Fibroblast of skin of left biceps (primary cell): ENCODE measurements around the gene CDK15.
A peak's percentile ranks its signal among the peaks of the same experiment; 100 is the strongest.
"Not testable (repeated sequence)": the region's sequence is repeated elsewhere in the genome, so short reads cannot be mapped to it uniquely, and the experiment has no call there.

Experiments used
- DNase-seq, 2 experiments: peaks; one replicate each; pipeline ENCODE4 v3.0.0-alpha.2; 2013; ENCODE audit warnings: low read depth in 2 of 2

CDK15 gene

GRCh38 chr2:201790291-201790690, 16.0 kb upstream of the CDK15 start:
- no peak for DNase-seq

- DNase-seq: no peak
Observed at GRCh38 chr2:201790989-201791388, 15.3 kb upstream of the CDK15 start.

GRCh38 chr2:201793631-201794030, 12.7 kb upstream of the CDK15 start:
- no peak for DNase-seq

DNA sequence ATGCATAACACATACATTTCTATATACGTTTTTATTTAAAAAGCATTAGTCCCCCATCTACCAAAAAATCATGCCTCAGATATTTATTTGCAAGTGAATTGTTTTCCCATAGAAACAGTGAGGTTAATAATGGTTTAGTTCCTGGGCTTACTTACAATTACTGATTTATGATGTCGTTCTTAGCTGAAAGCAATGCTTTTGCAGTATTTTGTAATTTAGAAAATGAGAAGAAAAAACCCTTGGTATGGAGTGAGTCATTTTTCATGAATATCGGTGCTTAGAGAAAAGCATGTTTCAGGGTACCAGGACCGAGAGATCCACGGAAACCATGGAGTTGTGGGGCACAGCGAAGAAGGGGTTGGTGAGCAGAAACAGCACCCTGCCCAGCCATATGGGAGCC, 12.0 kb upstream of the CDK15 start:
- DNase-seq: no peak

DNA sequence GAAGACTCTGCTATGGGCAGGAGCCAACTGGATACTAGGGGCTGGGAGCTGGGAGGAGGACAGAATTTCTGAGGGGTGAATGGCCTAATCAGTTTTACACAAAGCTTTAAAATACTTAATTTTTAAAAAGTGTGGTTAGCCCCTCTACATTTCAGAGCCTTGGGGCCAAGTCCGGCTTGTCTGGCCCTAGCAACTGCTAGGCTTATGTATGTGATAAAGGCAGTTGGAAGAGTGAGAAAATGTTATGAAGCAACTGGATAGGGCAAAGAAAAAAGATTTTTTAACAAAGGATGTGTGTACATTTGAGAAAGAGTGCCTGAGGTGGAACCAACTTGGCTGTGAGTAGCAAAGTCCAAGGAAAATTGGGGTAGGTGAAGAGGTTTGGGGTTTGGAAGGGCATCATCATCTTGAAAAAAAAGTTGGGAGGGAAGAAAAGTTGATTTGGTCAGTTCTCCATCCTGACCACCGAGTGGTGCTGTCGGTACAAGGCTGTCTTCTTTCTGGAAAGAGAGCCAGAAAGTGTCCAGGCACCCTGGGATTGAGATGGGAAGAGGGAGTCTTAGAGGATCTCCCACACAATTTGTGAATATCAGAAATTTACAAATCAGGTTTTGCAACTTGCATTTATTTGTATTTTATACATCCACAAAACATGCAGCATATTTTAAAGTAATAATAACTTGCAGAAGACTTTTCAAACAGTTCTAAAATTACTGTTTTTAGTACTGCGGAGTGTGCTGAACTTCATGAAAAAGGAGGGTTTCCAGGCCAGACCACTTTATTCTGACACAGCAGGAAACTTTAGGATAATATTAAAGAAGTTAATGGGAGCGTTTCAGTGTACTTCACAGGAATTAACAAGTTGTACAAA, 10.5 kb upstream of the CDK15 start:
- no peak for DNase-seq

- no peak for DNase-seq
Observed at GRCh38 chr2:201796478-201796865, 9.9 kb upstream of the CDK15 start.

- DNase-seq: no peak
Observed at GRCh38 chr2:201797175-201797840, 9.0 kb upstream of the CDK15 start.

- peak; percentile 83 to 87 for DNase-seq
Observed at GRCh38 chr2:201798252-201798913, 8.0 kb upstream of the CDK15 start.

DNA sequence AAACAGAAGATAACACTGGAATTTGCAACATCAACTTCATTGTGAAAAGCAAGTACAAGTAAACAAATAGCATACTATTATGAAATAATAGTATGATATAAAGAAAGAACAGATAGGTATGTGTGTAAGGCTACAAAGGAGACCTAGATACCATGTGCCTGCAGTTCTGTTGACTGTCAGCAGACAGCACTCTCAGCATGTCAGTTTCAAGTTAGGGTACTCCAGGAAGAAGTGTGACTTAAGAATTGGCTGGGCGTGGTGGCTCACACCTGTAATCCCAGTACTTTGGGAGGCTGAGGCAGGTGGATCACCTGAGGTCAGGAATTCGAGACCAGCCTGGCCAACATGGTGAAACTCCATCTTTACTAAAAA, 7.4 kb upstream of the CDK15 start:
- not testable (repeated sequence) for DNase-seq

DNA sequence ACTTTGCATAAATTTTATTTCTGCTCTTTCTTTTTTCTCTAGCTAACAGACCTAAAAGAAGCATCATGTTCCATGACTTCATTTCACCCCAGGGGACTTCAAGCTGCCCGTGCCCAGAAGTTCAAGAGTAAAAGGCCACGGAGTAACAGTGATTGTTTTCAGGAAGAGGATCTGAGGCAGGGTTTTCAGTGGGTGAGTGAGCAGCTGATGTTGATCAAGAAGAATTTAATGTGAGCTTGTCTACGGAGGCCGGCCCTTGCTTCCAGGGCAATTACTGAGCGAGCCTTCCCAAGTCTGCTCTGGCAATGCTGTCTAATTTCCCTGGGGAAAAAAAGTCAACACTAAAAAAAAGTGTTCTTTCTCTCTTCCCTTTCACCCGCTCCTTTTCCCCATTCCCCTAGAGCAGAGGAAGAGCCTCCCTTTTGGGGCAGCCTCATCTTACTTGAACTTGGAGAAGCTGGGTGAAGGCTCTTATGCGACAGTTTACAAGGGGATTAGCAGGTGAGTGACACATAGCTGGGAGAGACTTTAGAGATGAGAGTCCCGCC, 1.2 kb downstream of the CDK15 start:
- DNase-seq: no peak

DNA sequence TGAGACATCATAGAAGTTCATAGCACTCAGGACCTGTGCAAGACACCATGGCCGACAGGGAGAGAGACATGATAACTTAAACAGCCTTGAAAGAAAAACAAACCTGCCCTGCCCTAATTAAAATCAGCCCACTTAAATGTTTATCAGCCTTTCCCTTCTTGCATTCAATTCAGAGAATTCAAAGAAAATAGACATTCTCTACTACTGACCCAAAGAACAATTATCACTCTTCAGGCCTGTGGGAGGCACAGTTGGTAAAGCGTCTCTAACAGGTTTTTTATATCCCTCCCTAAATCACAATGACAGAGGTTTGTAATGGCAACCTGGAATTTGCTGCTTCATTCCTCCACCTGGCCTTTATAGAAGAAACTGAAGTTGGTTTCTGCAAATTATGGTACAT, 1.7 kb downstream of the CDK15 start:
- no peak for DNase-seq

GRCh38 chr2:201809633-201810032, 3.3 kb downstream of the CDK15 start:
- no peak for DNase-seq

DNA sequence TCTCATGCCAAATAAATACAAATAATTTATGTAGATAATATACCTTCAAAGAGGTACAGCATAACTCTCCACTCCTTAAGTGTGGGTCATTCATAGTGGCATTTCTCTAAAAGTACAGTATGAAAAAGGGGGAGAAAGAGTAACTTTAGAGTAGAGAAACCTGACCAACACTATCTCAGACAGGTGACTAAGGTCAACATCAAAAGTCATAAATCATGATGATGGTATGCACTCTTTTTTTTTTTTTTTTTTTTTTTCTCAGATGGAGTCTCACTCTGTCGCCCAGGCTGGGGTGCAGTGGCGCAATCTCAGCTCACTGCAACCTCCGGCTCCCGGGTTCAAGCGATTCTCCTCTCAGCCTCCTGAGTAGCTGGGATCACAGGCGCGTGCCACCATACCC, 4.3 kb downstream of the CDK15 start:
- not testable (repeated sequence) for DNase-seq

- DNase-seq: peak; percentile 74 to 81
Observed at GRCh38 chr2:201813996-201814760, 7.8 kb downstream of the CDK15 start.

GRCh38 chr2:201816657-201817575, 10.6 kb downstream of the CDK15 start:
- peak in 1 of 2 experiments; percentile 38 for DNase-seq

DNA sequence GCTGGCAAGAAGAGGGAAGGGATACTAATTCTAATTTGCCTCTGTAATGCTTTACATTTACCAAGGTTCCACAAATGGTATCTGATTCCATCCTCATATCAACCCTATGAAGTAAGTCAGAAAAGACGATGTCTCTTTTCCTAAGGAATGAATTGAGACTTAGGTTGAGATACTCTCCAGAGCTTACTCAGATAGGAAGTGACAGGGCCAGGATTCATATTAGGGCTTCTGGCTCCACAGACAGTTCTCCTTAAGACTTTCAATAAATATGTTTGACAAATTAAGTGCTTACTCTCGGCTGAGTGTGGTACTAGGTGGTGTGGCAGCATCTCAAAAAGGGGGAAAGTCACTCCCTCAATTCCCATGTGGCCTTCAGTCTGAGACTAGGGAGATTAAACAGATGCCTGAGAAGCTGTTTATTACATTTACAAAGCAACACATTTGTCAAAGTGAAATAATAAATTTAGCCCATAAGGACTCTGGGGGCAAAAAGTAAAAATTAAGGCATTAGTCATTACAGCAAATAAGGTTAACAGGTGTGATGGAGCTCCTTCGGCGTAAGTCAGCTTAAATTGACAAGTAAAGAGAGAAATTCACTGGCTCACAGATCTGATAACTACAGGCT, 14.2 kb downstream of the CDK15 start:
- no peak for DNase-seq

DNA sequence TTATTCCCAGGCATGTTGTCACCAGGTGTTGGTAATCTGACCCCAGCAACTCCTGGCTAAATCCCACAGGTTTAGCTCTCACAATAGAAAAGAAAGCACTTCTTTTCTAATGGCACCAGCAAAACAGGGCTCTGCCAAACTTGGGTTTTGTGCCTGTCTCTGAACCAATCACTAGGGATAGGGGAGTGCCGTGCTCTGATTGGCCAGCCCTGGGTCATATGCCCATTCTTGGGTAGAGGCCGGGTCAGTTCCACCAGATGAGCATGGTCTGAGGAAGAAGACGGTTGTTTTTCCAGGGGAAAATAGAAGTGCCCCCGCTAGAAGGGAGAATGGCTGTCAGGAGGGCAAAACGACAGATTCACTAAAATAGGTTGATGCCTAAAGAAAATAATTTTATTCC, 14.7 kb downstream of the CDK15 start:
- DNase-seq: no peak

DNA sequence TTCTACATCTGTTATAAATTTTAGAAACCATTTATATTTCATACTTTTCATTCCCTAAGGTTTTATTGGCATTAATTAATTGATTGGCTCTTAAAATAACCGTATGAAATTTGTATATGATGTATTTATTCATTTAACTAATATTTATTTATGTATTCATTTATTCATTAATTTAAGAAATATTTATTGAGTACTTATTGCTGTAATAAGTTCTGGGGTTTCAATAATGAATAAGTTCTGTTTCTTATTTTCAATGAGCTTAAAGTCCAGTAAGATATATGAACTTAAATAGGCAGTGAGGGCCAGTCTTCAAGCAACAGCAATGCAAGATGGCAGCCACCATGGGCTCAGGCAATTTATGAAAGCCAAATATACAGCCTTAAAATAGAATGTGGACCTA, 17.9 kb downstream of the CDK15 start:
- DNase-seq: no peak

GRCh38 chr2:201827621-201828020, 21.3 kb downstream of the CDK15 start:
- no peak for DNase-seq

DNA sequence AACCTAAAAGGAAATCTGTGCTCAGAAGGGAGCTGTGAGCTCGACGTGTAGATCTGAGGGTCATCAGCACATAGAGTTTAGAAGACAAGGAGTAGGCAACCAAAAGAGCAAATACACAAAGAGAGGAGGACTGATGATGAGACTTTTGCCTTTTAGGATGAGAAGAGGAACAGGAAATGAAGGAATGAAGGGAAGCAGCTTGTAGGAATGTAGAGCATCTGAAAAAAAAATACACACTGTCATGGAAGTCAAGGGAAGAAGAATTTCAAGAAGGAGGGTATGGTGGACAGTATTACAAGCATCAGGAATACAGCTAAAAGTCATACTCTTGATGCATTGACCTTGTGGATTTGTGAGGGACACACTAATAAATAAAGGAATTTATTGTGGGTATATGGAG, 21.9 kb downstream of the CDK15 start:
- DNase-seq: no peak
